Activated T-helper 2 cell treated with anti-CD3 and anti-CD28 coated beads, Interferon-gamma antibody, Interleukin-2, Interleukin-4, amounts not matched to agents 10 μg/mL and 5 μg/mL and 100 μg/mL, durations not matched to agents 14 hours and 24 hours and 36 hours (primary cell): Measurements from ENCODE around the gene KCNK18. TPM values are rescaled to one million over a fixed set of nuclear protein-coding genes. Genes with fewer than 3 reads are reported as not detected.

Source experiments
- DNase-seq: peaks from one replicate; pipeline ENCODE4 v3.0.0; 2021; ENCODE audit warnings: low spot score
- H3K27ac Mint-ChIP-seq: one replicate; pipeline ENCODE4 v1.8.0; 2021; ENCODE audit warnings: mixed read lengths
- H3K27me3 Mint-ChIP-seq: one replicate; pipeline ENCODE4 v1.8.0; 2021; ENCODE audit warnings: low read depth, mixed read lengths
- H3K36me3 Mint-ChIP-seq: one replicate; pipeline ENCODE4 v1.8.0; 2021; ENCODE audit warnings: low read depth, mixed read lengths
- H3K4me1 Mint-ChIP-seq: one replicate; pipeline ENCODE4 v1.8.0; 2021; ENCODE audit warnings: low read depth, mixed read lengths
- H3K4me3 Mint-ChIP-seq: one replicate; pipeline ENCODE4 v1.8.0; 2021; ENCODE audit warnings: low read depth, mild to moderate bottlenecking, moderate library complexity, mixed read lengths
- H3K9me3 Mint-ChIP-seq: one replicate; pipeline ENCODE4 v1.8.0; 2021; ENCODE audit warnings: mixed read lengths
- intact Hi-C: fragments of 100-400 bp; cut with micrococcal nuclease; formaldehyde crosslinking; loops from one replicate; pipeline ENCODE4 v1.15.1; 2023
- total RNA-seq: library from RNA; stranded (reverse); gene quantifications from 2 replicates; pipeline ENCODE4 v1.2.3, GENCODE V29; 2022

The KCNK18 gene
- total RNA-seq, 1 donor from 2014 or later = not detected

GRCh38 chr10:117254338-117254737 lies 57.0 kb downstream of the KCNK18 start:
- no peaks in the 10 kb centered on the region for H3K9me3 Mint-ChIP-seq
- no peak overlapping the region for H3K27ac Mint-ChIP-seq
- peaks cover 12% of the 10 kb centered on the region for H3K27me3 Mint-ChIP-seq
- peaks cover 3% of the 10 kb centered on the region for H3K4me1 Mint-ChIP-seq
- intact Hi-C loops = no loop called here
- DNase-seq = no peak
- H3K4me3 Mint-ChIP-seq = no peak overlapping the region
- H3K36me3 Mint-ChIP-seq = no peaks in the 10 kb centered on the region

- Mint-ChIP-seq H3K27ac (no peak overlapping the region), H3K27me3 (peaks cover 13% of the 10 kb centered on the region), H3K4me3 (no peak overlapping the region), H3K4me1 (peaks cover 11% of the 10 kb centered on the region), H3K9me3 (no peaks in the 10 kb centered on the region), H3K36me3 (no peaks in the 10 kb centered on the region)
- no peak for DNase-seq
- intact Hi-C loops = no loop called here
Measured at GRCh38 chr10:117254774-117255735, 57.8 kb downstream of the KCNK18 start.

GRCh38 chr10:117255835-117256460 lies 58.7 kb downstream of the KCNK18 start:
- H3K9me3 Mint-ChIP-seq = no peaks in the 10 kb centered on the region
- peaks cover 13% of the 10 kb centered on the region for H3K27me3 Mint-ChIP-seq
- no peak overlapping the region for H3K4me3 Mint-ChIP-seq
- no peaks in the 10 kb centered on the region for H3K36me3 Mint-ChIP-seq
- H3K4me1 Mint-ChIP-seq = peaks cover 16% of the 10 kb centered on the region
- intact Hi-C loops = no loop called here
- DNase-seq = no peak
- H3K27ac Mint-ChIP-seq = no peak overlapping the region

- H3K4me1 Mint-ChIP-seq = peaks cover 16% of the 10 kb centered on the region
- H3K36me3 Mint-ChIP-seq = no peaks in the 10 kb centered on the region
- intact Hi-C loops = no loop called here
- peaks cover 13% of the 10 kb centered on the region for H3K27me3 Mint-ChIP-seq
- H3K9me3 Mint-ChIP-seq = no peaks in the 10 kb centered on the region
- DNase-seq = no peak
- H3K4me3 Mint-ChIP-seq = no peak overlapping the region
- H3K27ac Mint-ChIP-seq = no peak overlapping the region
Measured at GRCh38 chr10:117256910-117257309, 59.6 kb downstream of the KCNK18 start.

- Mint-ChIP-seq H3K4me3 (no peak overlapping the region), H3K27me3 (peaks cover 13% of the 10 kb centered on the region), H3K4me1 (peaks cover 16% of the 10 kb centered on the region), H3K9me3 (no peaks in the 10 kb centered on the region), H3K36me3 (no peaks in the 10 kb centered on the region), H3K27ac (no peak overlapping the region)
- DNase-seq = no peak
- intact Hi-C loops = no loop called here
Measured at GRCh38 chr10:117257721-117258120, 60.4 kb downstream of the KCNK18 start.

- H3K27me3 Mint-ChIP-seq = peaks cover 13% of the 10 kb centered on the region
- peaks cover 16% of the 10 kb centered on the region for H3K4me1 Mint-ChIP-seq
- no peak overlapping the region for H3K4me3 Mint-ChIP-seq
- H3K9me3 Mint-ChIP-seq = no peaks in the 10 kb centered on the region
- H3K27ac Mint-ChIP-seq = no peak overlapping the region
- intact Hi-C loops = no loop called here
- no peak for DNase-seq
- H3K36me3 Mint-ChIP-seq = no peaks in the 10 kb centered on the region
Measured at GRCh38 chr10:117259279-117259678, 62.0 kb downstream of the KCNK18 start.

Other genes with a start within 250 kb of the KCNK18 start
- gene SHTN1, start 192.3 kb upstream of the KCNK18 start, total RNA-seq = not detected in 2 replicates
- gene VAX1, start 59.2 kb upstream of the KCNK18 start, total RNA-seq = not detected in 2 replicates
- gene SLC18A2, start 43.6 kb downstream of the KCNK18 start, total RNA-seq = not detected in 2 replicates
- gene PDZD8, start 178.0 kb downstream of the KCNK18 start, total RNA-seq = 20.6 and 22.0 TPM in 2 replicates